GM21723 (cell line): ENCODE data around the gene GRIP2.

ENCODE experiments used
- ATAC-seq: cut with Tn5 transposase; IDR thresholded peaks from one replicate; pipeline ENCODE4 v1.9.1; 2021; ENCODE audit warnings: mild to moderate bottlenecking, moderate library complexity; ENCODE audit not compliant: unreplicated experiment

Gene GRIP2

DNA sequence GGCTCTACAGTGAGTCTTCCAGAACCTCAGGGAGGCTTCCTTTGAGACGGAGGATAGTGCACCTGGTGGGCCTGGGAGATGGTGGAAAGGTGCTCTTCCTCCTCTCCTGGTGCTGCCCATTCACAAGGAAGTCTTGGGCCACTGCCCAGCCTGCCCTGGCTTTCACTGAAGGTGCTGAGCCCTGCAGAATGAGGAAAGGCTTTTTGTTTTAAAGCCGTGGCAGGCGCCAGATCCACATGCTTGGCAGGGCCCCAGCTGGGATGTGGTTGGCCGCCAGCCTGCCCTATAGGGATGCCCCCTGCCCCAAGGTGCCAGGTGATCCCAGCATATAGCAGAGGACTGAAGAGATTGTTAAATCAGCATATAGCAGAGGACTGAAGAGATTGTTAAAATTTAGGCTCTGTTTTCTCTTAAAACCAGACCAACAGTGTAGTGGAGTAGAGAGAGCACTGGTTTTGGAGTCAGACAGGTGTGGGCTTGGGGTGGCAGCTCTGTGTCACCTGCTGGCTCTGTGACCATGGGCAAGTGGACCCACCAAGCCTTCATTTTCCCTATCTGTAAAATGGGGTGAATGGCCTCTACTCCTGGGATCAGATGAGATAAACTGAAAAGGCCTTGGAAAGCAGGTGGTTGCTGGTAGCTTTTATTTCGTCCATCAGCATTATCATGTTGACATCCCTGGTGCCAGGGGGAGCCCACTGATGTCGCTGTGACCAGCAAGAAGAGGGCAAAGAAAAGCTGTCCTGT is 84.4 kb downstream of the GRIP2 start:
- no peak for ATAC-seq

DNA sequence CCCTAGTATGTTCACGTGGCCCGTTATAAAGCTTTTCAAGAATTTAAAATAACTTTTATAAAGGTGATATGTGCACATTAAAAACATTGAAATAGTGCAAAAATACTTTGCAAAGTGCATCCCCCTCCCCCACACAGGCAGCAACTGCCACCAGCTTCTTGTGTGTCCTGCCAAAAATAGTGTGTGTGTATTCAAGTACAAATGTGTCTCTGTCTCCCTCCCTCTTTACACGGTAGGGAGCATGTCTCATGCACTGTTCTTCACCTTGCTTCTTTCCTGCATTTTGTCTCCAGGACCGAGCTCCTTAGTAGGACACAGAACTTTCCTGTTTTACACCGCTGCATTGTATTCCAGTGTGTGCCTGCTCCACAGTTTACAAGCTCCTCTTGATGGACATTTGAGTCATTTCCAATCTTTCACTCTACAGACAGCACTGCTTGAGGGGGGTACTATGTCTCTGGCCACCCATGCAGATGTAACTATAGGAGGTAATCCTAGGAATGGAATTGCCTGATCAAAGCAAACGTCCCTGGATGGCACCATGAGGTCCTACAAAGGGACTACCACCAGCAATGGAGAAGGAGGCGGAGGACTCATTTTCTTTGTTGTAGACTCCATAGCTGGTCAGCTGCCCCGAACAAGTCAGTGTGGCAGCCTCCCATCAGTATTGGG is 85.4 kb downstream of the GRIP2 start:
- no peak for ATAC-seq

DNA sequence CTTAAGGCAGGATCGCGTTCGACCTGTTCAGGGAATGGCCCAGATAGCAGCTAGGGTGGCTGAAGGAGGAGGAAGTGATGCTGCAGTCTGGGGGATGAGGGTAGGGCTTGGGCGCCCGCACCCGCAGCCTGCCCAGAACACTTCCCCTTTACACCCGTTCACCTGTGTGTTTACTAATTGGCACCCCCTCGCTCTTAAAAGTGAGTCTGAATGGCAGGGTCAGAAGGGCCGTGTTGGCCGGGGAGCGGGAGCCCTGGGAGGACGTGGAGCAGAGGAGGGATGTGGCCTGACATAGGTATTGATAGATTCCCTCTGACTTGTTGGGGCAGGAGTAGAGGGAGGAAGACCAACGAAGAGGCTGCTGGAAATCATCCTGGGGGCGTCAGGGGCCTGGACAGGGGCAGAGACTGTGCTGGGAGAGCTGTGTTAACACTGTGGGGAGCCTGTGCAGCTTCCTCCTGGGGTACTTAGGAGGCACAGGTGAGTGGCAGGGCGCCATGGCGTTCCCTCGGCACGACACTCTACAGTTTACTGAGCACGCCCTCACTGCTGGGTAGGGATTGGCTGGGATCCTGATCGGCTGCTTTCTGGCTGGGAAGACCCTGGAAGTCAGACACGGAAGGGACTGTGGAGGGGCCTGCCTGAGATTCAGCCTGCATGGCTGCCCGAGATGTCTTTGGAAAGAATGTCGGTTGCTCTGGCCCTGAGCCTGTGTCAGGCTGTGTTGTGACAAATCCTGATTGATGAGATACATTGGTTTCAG is 86.1 kb downstream of the GRIP2 start:
- ATAC-seq, result no peak

DNA sequence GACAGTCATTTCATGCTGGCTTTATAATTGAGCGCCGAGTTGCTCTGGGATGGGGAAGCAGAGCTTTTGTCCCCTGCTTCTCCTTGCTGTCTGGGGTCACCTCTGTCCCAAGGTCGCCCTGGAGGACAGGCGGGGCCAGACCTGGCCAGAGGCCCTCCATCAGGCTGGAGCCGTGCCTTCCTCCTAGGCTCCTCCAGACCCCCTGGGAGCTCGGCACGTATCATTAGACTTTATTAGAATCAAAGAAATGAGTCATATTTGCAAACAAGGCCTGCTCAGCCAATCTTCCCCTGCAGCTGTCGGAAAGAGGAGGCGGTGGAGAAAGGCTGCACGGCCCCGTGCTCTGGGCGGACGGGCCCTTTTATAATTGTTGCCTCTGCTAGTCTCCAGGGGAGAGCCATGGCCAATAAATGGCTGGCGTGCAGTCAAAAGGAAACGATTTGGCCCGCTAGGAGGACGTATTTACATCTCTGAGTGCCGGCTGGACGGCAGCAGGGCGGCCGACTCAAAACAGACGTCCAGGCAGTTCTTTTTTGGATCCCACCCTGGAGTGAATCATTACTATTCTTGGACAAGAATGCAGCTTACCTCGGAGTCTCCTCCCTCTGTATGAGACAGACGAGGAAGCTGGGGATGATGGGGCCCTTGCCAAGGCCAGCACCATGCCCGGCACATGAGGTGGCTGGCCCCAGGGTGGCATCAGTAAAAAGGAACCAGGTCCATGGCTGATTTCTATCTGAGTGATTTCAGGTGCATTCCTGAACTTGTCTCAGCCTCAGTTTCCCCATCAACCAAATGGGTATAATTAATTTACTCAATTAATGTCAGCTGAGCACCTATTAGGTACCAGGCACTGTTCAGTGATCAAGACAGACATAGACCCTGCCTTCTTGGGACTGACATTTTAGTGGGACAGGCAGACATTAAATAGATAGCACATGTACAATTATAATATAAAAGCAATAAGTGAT is 87.1 kb downstream of the GRIP2 start:
- ATAC-seq, result no peak

DNA sequence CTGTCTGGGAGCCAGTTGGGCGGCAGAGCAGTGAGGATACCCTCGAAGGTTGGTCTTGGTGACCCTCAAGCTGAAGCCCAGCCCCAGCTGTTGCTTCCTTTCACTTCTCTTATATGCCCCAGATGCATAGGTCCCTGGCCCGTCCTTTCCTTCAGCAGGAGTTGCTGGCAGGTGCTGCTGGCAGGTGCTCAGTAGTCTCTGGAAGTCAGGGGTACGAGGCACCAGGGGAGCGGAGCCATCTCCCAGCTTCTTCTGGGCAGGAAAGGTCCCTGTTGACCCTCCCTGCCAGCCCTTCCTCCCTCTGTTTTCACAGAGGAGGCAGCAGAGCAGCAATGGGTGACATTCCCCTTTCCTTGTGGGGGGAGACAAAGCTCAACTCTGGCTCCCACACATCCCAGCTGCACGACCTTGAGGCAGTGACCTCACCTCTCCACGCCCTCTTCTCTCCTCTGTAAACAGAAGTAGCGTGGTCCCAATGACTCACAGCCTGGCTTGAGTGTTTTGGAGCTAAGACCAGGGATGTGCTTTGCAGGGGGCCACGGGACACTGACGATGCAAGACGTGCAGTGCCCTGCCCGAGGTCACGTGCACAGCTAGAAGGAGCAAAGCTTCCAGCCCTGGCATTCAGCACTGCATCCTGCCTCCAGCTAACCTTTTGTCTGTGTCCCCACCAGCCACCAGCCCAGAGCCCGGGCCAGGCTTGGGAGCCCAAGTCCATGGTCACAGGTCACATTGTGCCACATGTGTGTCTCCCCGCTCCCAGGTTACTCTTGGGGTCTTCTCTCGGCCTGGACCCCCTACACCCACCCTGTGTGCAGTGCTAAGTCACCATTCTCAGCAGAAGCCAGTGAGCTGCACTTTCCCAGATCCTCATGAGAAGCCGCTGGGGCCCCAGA is 88.0 kb downstream of the GRIP2 start:
- no peak for ATAC-seq

DNA sequence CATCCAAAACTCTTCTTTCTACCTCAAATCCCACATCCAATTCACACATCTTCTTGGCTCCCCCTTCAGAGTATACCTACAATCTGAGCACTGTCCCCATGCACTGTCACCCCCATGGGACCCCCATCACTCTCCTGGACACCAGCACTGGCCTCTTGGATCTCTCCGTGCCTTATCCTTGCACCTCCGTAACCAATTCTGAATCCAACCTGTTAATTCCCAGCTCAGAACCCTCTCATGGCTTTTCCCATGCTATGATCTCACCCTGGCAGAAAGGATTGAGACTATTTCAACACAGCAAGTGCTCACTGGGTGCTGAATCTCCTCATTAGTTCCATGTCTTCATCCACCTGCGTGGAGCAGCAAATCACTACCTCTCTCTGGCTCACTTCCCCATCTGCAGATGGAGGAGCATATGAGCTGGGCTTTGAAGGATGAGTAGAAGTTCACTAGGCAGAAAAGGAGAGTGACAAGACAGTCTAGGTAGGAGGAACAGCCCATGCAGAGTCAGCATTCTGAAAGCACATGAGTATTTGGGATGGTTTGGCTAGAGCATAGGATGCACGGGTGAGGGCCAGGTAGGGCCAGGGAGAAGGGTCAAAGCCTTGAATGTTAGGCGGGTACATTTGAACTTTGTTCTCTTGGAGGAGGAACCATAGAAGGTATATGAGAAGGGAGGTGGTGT is 89.1 kb downstream of the GRIP2 start:
- no peak for ATAC-seq

DNA sequence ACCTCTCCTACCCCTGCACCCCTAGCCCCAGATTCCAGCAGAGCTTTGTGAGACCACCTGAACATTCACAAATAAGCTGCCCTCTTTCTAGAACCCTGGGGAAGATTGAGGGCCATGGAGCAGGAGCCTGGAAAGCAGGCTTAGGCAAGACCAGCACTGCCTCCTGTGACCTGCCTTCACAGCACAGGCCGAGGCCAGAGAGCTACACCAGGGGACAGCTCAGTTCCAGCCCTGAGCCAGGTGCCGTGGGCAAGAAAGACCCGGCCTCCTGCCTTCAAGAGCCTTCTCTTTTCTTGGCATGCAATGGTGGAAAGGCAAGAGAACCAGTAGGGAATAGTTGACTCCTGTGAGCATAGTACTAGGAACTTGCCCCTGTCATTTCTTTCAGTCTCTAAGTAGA is 89.6 kb downstream of the GRIP2 start:
- no peak for ATAC-seq

DNA sequence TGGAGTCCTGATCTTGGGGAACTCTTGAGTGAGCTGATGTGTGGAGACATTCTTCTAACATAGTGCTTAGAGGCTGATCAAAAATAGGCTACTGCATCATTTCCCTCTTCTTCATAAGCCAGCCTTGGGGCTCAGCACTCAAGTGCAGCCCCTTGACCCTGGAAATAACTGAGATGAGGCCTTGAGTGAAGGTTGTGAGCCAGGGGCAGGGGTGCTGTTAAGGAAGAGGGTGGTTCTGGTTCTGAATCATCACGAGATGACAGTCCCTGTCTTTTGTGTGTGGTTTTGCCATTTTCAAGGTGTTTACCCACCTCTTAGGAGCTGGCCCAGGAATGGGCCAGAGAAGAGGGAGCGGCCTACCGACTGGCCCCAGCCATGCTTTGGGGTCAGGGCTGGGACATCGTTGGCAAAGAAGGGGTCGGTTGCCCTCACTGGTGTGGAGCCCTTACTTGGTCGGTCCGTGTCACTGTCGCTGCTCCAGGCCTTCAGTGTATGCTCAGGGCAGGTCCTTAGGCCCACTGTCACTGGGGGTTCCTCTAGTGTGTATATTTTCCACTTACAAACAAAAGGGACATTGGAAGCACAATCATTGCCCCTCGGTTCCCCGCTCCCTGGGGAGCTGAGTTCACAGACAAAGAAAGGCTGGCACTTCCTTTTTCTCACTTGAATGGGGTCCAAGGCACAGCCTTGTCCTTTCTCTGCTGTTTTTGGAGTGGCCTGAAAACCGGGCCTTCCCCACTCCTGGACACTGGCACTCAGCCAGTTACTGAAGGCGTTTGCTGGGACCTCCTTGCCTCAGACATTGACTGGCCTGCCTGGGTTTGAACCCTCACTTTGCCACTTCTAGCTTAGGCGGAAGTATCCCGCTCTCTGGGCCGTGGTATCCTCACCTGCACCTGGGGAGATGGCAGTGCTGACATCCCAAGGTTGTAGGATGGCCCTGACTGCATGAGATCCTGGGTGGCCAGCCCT is 91.1 kb downstream of the GRIP2 start:
- no peak for ATAC-seq

DNA sequence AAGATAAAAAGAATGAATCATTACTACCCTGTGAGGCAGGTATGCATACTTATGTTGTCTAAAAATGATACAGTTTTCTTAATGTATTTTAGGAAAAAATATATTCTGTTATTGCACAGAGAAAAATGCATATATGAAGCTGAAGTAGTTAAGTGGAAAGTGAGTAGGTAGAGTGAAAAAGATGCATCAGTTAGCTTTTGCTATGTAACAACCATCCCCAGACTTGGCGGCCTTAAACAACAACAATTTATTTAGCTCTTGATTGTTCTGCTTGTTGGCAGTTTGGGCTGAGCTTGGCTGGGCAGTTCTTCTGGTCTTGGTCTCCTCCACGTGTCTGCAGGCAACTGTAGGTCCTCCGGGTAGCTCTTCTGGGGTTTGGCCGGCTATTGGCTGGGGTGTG is 92.1 kb downstream of the GRIP2 start:
- ATAC-seq, result no peak

DNA sequence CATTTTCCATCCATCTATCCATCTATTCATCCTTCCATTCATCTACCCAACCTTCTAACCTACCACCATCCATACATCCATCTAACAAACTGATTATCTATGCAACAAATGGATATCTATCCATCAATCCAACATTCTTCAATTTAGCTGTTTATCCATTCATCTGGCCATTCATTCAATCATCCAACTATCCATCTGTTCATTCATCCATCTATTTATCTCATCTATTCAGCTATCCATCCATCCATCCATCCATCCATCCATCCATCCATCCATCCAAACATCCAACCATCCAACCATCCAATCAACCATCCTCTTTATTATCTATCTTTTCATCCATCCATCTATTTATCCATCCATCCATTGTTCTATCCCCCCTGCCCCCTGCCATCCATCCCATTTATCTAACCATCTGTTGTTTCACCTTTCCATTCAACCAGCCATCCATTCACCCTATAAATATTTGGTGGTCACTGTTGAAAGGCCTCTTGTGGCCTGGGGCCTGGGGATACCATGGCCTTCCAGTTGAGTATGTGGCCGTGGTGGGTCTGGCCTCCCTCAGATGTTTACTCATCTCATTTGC is 93.1 kb downstream of the GRIP2 start:
- ATAC-seq, result no peak

DNA sequence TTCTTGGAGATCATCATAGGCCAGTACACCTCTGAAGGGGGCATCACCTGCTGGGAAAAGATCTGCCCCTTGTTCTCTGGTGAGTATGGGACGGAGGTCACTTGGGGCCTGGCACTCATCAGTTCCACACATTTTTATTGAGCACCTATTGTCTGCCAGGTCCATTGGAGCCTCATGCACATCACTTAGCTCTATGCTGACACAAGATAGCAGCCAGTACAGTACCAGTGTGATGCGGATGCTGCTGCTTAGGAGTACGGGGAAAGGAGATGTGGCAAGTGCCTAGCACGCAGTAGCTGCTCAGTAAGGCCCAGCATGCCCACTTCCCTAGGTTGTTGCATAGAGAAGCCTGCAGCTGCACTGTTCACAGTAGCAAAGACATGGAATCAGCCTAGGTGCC is 94.4 kb downstream of the GRIP2 start:
- no peak for ATAC-seq

DNA sequence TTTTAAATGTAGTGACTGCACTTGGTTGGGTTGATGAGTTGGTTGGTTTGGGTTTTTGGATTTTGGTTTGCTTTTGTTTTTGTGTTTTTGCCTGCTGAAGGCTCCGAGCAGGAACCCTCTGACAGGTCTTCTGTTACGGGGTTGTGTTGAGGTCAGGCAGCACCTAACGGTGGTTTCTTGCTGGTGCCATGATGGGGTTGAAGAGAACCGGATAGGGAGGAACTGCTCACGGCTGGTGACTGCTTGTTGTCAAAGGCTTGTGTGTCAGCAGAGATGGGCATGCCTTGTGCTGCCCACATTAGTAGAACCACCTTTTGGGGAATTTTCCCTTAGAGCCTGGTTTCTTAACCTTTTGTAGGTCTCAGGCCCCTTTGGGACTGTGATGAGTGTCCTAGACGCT is 95.8 kb downstream of the GRIP2 start:
- ATAC-seq, result no peak

DNA sequence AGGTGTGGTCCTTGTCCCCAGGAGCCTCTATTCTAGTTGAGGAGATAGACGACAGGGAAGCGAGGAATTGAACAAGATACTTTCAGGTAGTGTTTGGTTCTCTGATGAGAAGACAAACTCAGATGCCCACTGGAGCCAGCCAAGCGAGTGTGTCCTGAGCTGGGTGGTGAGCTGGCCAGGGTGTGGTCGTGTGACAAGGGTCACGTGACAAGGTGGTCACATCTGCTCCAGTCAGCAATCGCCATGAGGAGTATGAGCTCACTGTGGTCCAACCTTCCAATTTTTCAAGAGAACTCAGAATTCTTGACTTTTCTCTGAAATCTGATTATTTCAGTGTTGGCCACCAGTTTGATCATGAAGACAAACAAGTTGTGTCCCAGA is 98.2 kb downstream of the GRIP2 start:
- ATAC-seq, result no peak

DNA sequence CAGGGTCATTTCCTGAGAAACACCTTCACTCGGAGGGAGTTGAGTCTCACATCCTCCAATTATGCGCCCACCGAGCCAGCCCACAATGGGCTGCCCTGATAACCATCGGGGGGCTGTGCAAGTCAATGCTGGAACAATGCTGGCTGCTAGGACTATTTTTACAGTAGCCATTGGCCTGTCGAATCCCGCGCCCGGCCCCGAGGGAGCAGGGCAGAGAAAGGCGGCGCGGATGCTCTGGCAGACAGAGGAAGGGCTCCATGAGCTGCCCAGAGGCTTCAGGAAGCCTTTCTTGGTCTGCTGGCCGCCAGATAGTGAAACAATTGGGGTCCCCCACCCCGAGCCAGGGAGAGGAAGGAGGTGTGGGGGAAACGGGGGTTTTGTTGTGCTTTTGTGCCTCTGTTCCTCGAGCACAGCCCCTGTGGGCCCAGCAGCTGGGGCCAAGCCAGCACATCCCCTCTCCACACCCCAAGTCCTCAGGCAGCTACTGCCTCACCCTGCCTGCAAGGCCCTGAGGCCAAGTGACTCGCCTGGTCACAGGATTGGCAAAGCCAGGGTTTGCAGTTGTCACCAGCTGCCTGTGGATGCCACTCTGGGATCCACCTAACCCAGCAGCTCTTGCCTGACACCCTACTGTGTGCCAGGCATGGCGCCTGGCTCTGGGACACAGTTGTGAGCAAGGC is 98.8 kb downstream of the GRIP2 start:
- ATAC-seq, result no peak

DNA sequence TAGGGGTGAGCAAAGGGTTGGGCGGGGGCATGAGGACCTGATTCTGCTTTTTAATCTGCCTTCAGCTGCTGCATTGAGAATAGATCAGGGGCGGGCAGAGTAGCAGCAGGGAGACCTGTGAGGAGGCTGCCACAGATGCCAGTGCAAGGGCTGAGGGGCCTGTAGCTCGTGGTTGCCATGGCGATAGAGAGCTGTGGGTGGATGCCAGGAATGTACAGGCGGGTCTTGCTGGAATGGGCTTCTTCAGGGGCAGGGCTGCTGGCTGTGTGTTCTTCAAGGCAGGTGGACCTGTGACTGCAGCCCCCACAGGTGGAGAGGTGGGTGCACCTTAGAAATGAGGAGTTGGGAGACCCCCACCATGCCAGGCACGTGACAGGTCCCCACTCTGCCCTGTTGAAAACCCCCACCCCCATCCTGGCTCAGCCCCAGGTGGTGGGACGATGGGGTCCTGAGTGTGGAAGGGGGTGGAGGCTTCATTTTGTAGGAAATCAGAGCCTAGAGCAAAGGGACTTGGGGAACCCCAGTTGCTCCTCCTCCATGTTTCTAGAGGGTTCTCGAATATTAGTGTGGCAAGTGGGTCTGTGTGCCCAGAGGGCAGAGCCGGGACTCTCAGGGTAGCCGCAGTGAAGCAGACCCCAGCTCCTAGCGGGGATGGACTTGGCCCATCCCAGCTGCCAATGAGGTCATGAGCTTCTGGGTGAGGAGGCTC is 99.5 kb downstream of the GRIP2 start:
- no peak for ATAC-seq

DNA sequence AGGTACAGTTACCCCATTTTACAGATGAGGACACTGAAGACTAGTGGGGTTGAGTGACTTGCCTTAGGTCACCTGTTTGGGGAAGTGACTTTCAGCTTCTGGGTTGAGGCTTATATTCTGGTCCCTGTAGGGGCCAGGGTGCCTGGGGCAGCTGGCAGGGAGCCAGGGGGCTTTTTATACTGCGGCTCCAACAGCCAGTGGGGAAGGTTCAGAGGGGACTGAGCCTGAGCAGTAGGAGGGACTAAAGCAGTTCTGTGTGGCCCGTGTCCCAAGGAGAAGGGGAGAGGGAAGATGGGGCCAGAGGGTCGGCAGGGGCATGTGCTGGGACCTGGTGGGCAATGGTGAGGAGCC is 100.0 kb downstream of the GRIP2 start:
- no peak for ATAC-seq
